HEK293 (cell line): ENCODE measurements around the gene KLHDC10.

Experiments
- CTCF ChIA-PET: fragments of 350-600 bp; formaldehyde crosslinking; extraction: SDS; loops from one replicate; lab custom pipeline; 2021; ENCODE audit warnings: antibody characterized with exemption; lab: Yijun Ruan, JAX
- POLR2A ChIA-PET: fragments of 300-600 bp; formaldehyde crosslinking; extraction: SDS; loops from one replicate; lab custom pipeline; 2020; ENCODE audit warnings: antibody characterized with exemption, inconsistent platforms; lab: Yijun Ruan, JAX
- H3K27ac ChIP-seq: fragments of 200-500 bp; sonication (Bioruptor generic); 2 replicates; pipeline ENCODE4 v1.5.1; 2014; ENCODE audit warnings: low read depth, low read length, control low read depth, inconsistent platforms; ENCODE audit errors: extremely low read depth
- H3K36me3 ChIP-seq, 2 experiments: fragments of 200-500 bp in 1 of 2; sonication (Bioruptor generic) in 1 of 2; 1 replicate in 1 of 2; 2 replicates in 1 of 2; pipeline ENCODE4 v1.5.1; 2014 to 2017; ENCODE audit warnings: inconsistent platforms in 2 of 2, low read length in 2 of 2; ENCODE audit not compliant: control insufficient read depth in 2 of 2, insufficient read depth in 1 of 2
- H3K4me1 ChIP-seq: fragments of 200-500 bp; sonication (Bioruptor generic); 2 replicates; pipeline ENCODE4 v1.5.1; 2014; ENCODE audit warnings: mild to moderate bottlenecking, low read length, inconsistent platforms; ENCODE audit not compliant: control insufficient read depth, insufficient read depth
- H3K4me3 ChIP-seq: 2 replicates; pipeline ENCODE4 v1.5.1; 2011; ENCODE audit warnings: low read depth, mild to moderate bottlenecking, control low read depth, low read length, moderate library complexity
- H3K9me3 ChIP-seq: fragments of 200-500 bp; sonication (Bioruptor generic); 2 replicates; pipeline ENCODE4 v1.5.1; 2014; ENCODE audit warnings: low read depth, low read length, inconsistent platforms; ENCODE audit not compliant: control insufficient read depth, insufficient read depth
- EGR2 ChIP-seq: fragments of 450-650 bp; formaldehyde crosslinking; IDR thresholded peaks from 2 replicates; pipeline ENCODE4 v1.5.1; 2016; ENCODE audit warnings: low read depth, missing biosample characterization, missing genetic modification characterization
- GLI2 ChIP-seq: fragments of 450-650 bp; formaldehyde crosslinking; IDR thresholded peaks from 2 replicates; pipeline ENCODE4; 2017; ENCODE audit warnings: missing biosample characterization, missing genetic modification characterization, low read depth, borderline replicate concordance
- KLF8 ChIP-seq: fragments of 450-650 bp; formaldehyde crosslinking; IDR thresholded peaks from 2 replicates; pipeline ENCODE4 v1.5.1; 2016; ENCODE audit warnings: missing biosample characterization, missing genetic modification characterization
- YY1 ChIP-seq: fragments of 450-650 bp; formaldehyde crosslinking; IDR thresholded peaks from 2 replicates; pipeline ENCODE4 v1.5.1; 2018; ENCODE audit warnings: missing biosample characterization, missing genetic modification characterization
- ZFHX2 ChIP-seq: fragments of 450-650 bp; formaldehyde crosslinking; conservative IDR thresholded peaks from 2 replicates; pipeline ENCODE4 v1.5.1; 2016; ENCODE audit warnings: missing biosample characterization, missing genetic modification characterization
- ZNF112 ChIP-seq: fragments of 450-650 bp; formaldehyde crosslinking; IDR thresholded peaks from 2 replicates; pipeline ENCODE4 v1.5.0; 2017; ENCODE audit warnings: missing biosample characterization, missing genetic modification characterization
- ZNF140 ChIP-seq: fragments of 450-650 bp; formaldehyde crosslinking; IDR thresholded peaks from 2 replicates; pipeline ENCODE4 v1.5.1; 2016; ENCODE audit warnings: missing biosample characterization, missing genetic modification characterization
- ZNF2 ChIP-seq: fragments of 450-650 bp; formaldehyde crosslinking; IDR thresholded peaks from 2 replicates; pipeline ENCODE4 v1.5.1; 2016; ENCODE audit warnings: missing biosample characterization, missing genetic modification characterization
- ZNF214 ChIP-seq: fragments of 450-650 bp; formaldehyde crosslinking; IDR thresholded peaks from 2 replicates; pipeline ENCODE4 v1.5.1; 2017; ENCODE audit warnings: missing biosample characterization, mild to moderate bottlenecking, missing genetic modification characterization, borderline replicate concordance
- ZNF221 ChIP-seq: fragments of 450-650 bp; formaldehyde crosslinking; IDR thresholded peaks from 2 replicates; pipeline ENCODE4 v1.5.1; 2017; ENCODE audit warnings: missing biosample characterization, missing genetic modification characterization, borderline replicate concordance
- ZNF274 ChIP-seq, 2 experiments: fragments of 200-500 bp in 1 of 2; fragments of 450-650 bp in 1 of 2; sonication (Bioruptor generic) in 1 of 2; formaldehyde crosslinking in 1 of 2; IDR thresholded peaks; 2 replicates each; pipeline versions ENCODE4 v1.5.1 to v1.6.1; 2014 to 2016; ENCODE audit warnings: borderline replicate concordance in 1 of 2, inconsistent platforms in 1 of 2, low read length in 1 of 2, missing biosample characterization in 1 of 2, missing genetic modification characterization in 1 of 2
- ZNF341 ChIP-seq: fragments of 450-650 bp; formaldehyde crosslinking; IDR thresholded peaks from 2 replicates; pipeline ENCODE4; 2016; ENCODE audit warnings: low read depth, missing biosample characterization, missing genetic modification characterization
- ZNF391 ChIP-seq: fragments of 450-650 bp; formaldehyde crosslinking; IDR thresholded peaks from 2 replicates; pipeline ENCODE4 v1.5.1; 2016; ENCODE audit warnings: low read depth, missing biosample characterization, missing genetic modification characterization, borderline replicate concordance
- ZNF423 ChIP-seq: fragments of 450-650 bp; formaldehyde crosslinking; IDR thresholded peaks from 2 replicates; pipeline ENCODE4 v1.5.1; 2016; ENCODE audit warnings: missing biosample characterization, missing genetic modification characterization
- ZNF514 ChIP-seq: fragments of 450-650 bp; formaldehyde crosslinking; IDR thresholded peaks from 2 replicates; pipeline ENCODE4 v1.5.1; 2016; ENCODE audit warnings: missing biosample characterization, missing genetic modification characterization
- ZNF521 ChIP-seq: fragments of 450-650 bp; formaldehyde crosslinking; IDR thresholded peaks from 2 replicates; pipeline ENCODE4 v1.5.1; 2017; ENCODE audit warnings: missing biosample characterization, mild to moderate bottlenecking, missing genetic modification characterization
- ZNF529 ChIP-seq: fragments of 450-650 bp; formaldehyde crosslinking; IDR thresholded peaks from 2 replicates; pipeline ENCODE4 v1.5.1; 2017; ENCODE audit warnings: missing genetic modification characterization, missing biosample characterization; ENCODE audit not compliant: insufficient replicate concordance
- ZNF544 ChIP-seq: fragments of 450-650 bp; formaldehyde crosslinking; IDR thresholded peaks from 2 replicates; pipeline ENCODE4 v1.5.0; 2017; ENCODE audit warnings: missing biosample characterization, missing genetic modification characterization
- ZNF560 ChIP-seq: fragments of 450-650 bp; formaldehyde crosslinking; IDR thresholded peaks from 2 replicates; pipeline ENCODE4 v1.5.1; 2017; ENCODE audit warnings: missing biosample characterization, missing genetic modification characterization, borderline replicate concordance
- ZNF585B ChIP-seq: fragments of 450-650 bp; formaldehyde crosslinking; IDR thresholded peaks from 2 replicates; pipeline ENCODE4 v1.5.1; 2016; ENCODE audit warnings: missing biosample characterization, missing genetic modification characterization
- ZNF596 ChIP-seq: fragments of 450-650 bp; IDR thresholded peaks from 2 replicates; pipeline ENCODE4 v1.5.0; 2018; ENCODE audit warnings: missing biosample characterization, mild to moderate bottlenecking, missing genetic modification characterization, moderate library complexity
- ZNF658 ChIP-seq: fragments of 450-650 bp; formaldehyde crosslinking; IDR thresholded peaks from 2 replicates; pipeline ENCODE4; 2016; ENCODE audit warnings: missing biosample characterization, missing genetic modification characterization
- ZNF660 ChIP-seq: fragments of 450-650 bp; IDR thresholded peaks from 2 replicates; pipeline ENCODE4 v1.5.1; 2018; ENCODE audit warnings: missing biosample characterization, mild to moderate bottlenecking, missing genetic modification characterization
- ZNF707 ChIP-seq: fragments of 450-650 bp; formaldehyde crosslinking; IDR thresholded peaks from 2 replicates; pipeline ENCODE4 v1.5.1; 2016; ENCODE audit warnings: missing biosample characterization, missing genetic modification characterization
- ZNF76 ChIP-seq: fragments of 450-650 bp; formaldehyde crosslinking; IDR thresholded peaks from 2 replicates; pipeline ENCODE4; 2016; ENCODE audit warnings: low read depth, missing biosample characterization, missing genetic modification characterization, borderline replicate concordance
- ZNF776 ChIP-seq: fragments of 450-650 bp; formaldehyde crosslinking; IDR thresholded peaks from 2 replicates; pipeline ENCODE4 v1.5.0; 2017; ENCODE audit warnings: missing biosample characterization, missing genetic modification characterization, borderline replicate concordance
- ZSCAN16 ChIP-seq: fragments of 450-650 bp; formaldehyde crosslinking; IDR thresholded peaks from 2 replicates; pipeline ENCODE4 v1.5.1; 2016; ENCODE audit warnings: missing biosample characterization, missing genetic modification characterization
- TF ChIP-seq, protein P1 (sequence below): fragments of 450-650 bp; formaldehyde crosslinking; IDR thresholded peaks from 2 replicates; pipeline ENCODE4 v1.5.1; 2017; ENCODE audit warnings: missing biosample characterization, missing genetic modification characterization
- TF ChIP-seq, protein P2 (sequence below): fragments of 450-650 bp; formaldehyde crosslinking; optimal IDR thresholded peaks from 2 replicates; pipeline ENCODE3; 2016; ENCODE audit warnings: missing biosample characterization, mild to moderate bottlenecking, missing genetic modification characterization
- TF ChIP-seq, protein P3 (sequence below): fragments of 450-650 bp; formaldehyde crosslinking; IDR thresholded peaks from 2 replicates; pipeline ENCODE4 v1.5.1; 2017; ENCODE audit warnings: missing biosample characterization, missing genetic modification characterization
- TF ChIP-seq, protein P4 (sequence below): IDR thresholded peaks from 2 replicates; pipeline ENCODE4 v1.6.1; 2011; ENCODE audit warnings: mild to moderate bottlenecking, low read depth, low read length, borderline replicate concordance

KLHDC10 gene

GRCh38 chr7:130152493-130153210 is 82.3 kb downstream of the KLHDC10 start:
- CTCF ChIA-PET, result no interaction called here
- H3K9me3 ChIP-seq, result no peaks in the 10 kb centered on the region
- POLR2A ChIA-PET, result no interaction called here
- no peak overlapping the region for H3K4me3 ChIP-seq
- no peaks in the 10 kb centered on the region for H3K4me1 ChIP-seq
- no peak overlapping the region for H3K27ac ChIP-seq
- no peaks in the 10 kb centered on the region for H3K36me3 ChIP-seq
- TF ChIP-seq ZNF776 (tag by site-specific recombination), result 0 out of 2 replicates have a peak, but pooled peaks have one; percentile 61
- TF ChIP-seq, protein P1, sequence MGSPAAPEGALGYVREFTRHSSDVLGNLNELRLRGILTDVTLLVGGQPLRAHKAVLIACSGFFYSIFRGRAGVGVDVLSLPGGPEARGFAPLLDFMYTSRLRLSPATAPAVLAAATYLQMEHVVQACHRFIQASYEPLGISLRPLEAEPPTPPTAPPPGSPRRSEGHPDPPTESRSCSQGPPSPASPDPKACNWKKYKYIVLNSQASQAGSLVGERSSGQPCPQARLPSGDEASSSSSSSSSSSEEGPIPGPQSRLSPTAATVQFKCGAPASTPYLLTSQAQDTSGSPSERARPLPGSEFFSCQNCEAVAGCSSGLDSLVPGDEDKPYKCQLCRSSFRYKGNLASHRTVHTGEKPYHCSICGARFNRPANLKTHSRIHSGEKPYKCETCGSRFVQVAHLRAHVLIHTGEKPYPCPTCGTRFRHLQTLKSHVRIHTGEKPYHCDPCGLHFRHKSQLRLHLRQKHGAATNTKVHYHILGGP, result 0 out of 2 replicates have a peak, but pooled peaks have one; percentile 4
- TF ChIP-seq YY1 (tag by site-specific recombination), result no peak
- TF ChIP-seq ZNF521, result 0 out of 2 replicates have a peak, but pooled peaks have one; percentile 39
- TF ChIP-seq ZNF596 (tag by site-specific recombination), result no peak
- peak; percentile 95 for TF ChIP-seq EGR2 (tag by site-specific recombination)
- no peak for TF ChIP-seq ZNF585B
- TF ChIP-seq ZNF660, result no peak
- TF ChIP-seq GLI2 (tag by site-specific recombination), result no peak
- TF ChIP-seq ZFHX2 (tag by site-specific recombination), result peak; percentile 90
- TF ChIP-seq, protein P2, sequence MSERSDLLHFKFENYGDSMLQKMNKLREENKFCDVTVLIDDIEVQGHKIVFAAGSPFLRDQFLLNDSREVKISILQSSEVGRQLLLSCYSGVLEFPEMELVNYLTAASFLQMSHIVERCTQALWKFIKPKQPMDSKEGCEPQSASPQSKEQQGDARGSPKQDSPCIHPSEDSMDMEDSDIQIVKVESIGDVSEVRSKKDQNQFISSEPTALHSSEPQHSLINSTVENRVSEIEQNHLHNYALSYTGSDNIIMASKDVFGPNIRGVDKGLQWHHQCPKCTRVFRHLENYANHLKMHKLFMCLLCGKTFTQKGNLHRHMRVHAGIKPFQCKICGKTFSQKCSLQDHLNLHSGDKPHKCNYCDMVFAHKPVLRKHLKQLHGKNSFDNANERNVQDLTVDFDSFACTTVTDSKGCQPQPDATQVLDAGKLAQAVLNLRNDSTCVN (tag by site-specific recombination), result no peak
- no peak for TF ChIP-seq ZNF544 (tag by site-specific recombination)
- no peak for TF ChIP-seq ZNF140 (tag by site-specific recombination)
- TF ChIP-seq ZNF76, result no peak
- no peak for TF ChIP-seq ZNF423
- TF ChIP-seq ZNF341 (tag by site-specific recombination), result no peak
- TF ChIP-seq ZNF560, result no peak
- TF ChIP-seq, protein P3, sequence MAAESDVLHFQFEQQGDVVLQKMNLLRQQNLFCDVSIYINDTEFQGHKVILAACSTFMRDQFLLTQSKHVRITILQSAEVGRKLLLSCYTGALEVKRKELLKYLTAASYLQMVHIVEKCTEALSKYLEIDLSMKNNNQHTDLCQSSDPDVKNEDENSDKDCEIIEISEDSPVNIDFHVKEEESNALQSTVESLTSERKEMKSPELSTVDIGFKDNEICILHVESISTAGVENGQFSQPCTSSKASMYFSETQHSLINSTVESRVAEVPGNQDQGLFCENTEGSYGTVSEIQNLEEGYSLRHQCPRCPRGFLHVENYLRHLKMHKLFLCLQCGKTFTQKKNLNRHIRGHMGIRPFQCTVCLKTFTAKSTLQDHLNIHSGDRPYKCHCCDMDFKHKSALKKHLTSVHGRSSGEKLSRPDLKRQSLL (tag by site-specific recombination), result no peak
- no peak for TF ChIP-seq ZNF529 (tag by site-specific recombination)
- TF ChIP-seq ZNF658 (tag by site-specific recombination), result 0 out of 2 replicates have a peak, but pooled peaks have one; percentile 32
- no peak; the same call in 1 of the 2 replicates for TF ChIP-seq ZNF391 (tag by site-specific recombination)
- TF ChIP-seq ZNF112 (tag by site-specific recombination), result 0 out of 2 replicates have a peak, but pooled peaks have one; percentile 14
- TF ChIP-seq ZNF707 (tag by site-specific recombination), result peak; percentile 25; the same call in 1 of the 2 replicates
- TF ChIP-seq ZNF514 (tag by site-specific recombination), result 0 out of 2 replicates have a peak, but pooled peaks have one; percentile 21
- TF ChIP-seq ZNF274 (IDR thresholded peaks at IDR 0.05; ENCODE audit: low read length), result no peak
- TF ChIP-seq ZNF274 (tag by site-specific recombination; IDR thresholded peaks at IDR 0.05; ENCODE audit: borderline replicate concordance), result 0 out of 2 replicates have a peak, but pooled peaks have one; percentile 61
- TF ChIP-seq KLF8, result no peak
- TF ChIP-seq, protein P4, sequence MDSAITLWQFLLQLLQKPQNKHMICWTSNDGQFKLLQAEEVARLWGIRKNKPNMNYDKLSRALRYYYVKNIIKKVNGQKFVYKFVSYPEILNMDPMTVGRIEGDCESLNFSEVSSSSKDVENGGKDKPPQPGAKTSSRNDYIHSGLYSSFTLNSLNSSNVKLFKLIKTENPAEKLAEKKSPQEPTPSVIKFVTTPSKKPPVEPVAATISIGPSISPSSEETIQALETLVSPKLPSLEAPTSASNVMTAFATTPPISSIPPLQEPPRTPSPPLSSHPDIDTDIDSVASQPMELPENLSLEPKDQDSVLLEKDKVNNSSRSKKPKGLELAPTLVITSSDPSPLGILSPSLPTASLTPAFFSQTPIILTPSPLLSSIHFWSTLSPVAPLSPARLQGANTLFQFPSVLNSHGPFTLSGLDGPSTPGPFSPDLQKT, result no peak
- no peak for TF ChIP-seq ZNF221 (tag by site-specific recombination)
- TF ChIP-seq ZNF2 (tag by site-specific recombination), result no peak
- no peak for TF ChIP-seq ZNF214 (tag by site-specific recombination)
- TF ChIP-seq ZSCAN16 (tag by site-specific recombination), result 0 out of 2 replicates have a peak, but pooled peaks have one; percentile 31
